Activated CD4-positive, alpha-beta T cell treated with anti-CD3 and anti-CD28 coated beads, Interleukin-2, amount 50 U/mL, for 48 hours (primary cell): ENCODE data around the gene HBM.
"Not testable (repeated sequence)": the region's sequence is repeated elsewhere in the genome, so short reads cannot be mapped to it uniquely, and the experiment has no call there.

Experiments used
- DNase-seq, 2 experiments: peaks; one replicate each; pipeline ENCODE4 v3.0.0-alpha.2; 2020

HBM gene

GRCh38 chr16:149024-149660 lies 16.6 kb upstream of the HBM start:
- DNase-seq: no peak

DNA sequence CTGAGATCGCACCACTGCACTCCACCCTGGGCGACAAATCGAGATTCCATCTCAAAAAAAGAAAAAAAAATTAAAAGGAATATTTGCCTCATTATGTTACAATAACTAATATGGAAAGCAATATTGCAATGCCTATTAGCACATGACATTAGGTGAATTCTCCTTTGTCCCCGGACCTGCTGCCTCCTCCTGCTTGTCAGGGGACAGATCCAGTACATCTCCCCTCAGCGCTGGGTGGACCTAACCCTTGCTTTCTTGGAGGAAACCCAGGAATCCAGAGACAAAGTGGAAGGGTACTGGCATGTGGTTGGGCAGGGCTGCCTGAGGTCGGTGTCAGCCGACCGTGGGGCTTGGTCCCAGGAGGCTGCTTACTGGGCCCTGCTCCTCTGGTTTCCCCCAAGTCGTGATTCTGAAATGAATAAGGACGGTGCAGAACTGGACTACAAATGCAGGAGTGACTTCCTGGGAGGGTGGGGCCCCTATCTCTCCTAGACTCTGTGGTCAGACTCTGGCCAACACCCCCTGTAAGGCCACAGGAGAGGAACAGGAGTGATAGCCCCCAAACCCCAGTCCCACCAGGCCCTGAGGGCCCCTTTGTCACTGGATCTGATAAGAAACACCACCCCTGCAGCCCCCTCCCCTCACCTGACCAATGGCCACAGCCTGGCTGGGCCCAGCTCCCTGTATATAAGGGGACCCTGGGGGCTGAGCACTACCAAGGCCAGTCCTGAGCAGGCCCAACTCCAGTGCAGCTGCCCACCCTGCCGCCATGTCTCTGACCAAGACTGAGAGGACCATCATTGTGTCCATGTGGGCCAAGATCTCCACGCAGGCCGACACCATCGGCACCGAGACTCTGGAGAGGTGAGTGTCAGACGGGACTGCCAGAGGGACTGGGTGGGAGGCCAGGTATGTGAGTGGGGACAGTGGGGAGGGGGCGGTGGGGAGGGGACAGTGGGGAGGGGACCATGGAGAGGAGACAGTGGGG lies 13.3 kb upstream of the HBM start, which contains the start of gene HBZ:
TSS of gene HBZ (plus strand) at position 504 of the 988 bp plus-strand sequence. CDS start at position 770, 266 bp downstream.
- DNase-seq: no peak

GRCh38 chr16:153129-153521 lies 12.7 kb upstream of the HBM start:
- DNase-seq: not testable (repeated sequence)

DNA sequence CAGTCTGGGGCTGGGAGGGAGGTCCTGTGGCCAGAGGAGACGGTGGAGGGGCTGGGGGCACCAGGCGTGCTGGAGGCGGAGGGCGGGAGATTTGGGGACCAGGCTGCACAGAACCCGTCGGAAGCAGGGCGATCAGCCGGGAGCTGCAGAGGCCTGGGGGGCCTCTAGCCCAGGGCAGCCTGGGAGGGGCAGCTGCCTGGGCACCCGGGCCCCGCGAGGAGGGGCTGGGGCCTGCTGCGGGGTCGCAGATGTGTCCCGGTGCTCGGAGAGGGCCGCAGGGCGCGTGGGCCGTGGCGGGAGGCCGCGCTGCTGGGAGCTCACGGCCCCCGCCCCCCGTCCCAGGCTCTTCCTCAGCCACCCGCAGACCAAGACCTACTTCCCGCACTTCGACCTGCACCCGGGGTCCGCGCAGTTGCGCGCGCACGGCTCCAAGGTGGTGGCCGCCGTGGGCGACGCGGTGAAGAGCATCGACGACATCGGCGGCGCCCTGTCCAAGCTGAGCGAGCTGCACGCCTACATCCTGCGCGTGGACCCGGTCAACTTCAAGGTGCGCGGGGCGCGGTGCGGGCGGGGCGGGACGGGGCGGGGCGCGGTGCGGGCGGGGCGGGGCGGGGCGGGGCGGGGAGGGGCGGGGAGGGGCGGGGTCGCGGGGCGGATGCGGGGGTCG lies 12.1 kb upstream of the HBM start:
- DNase-seq: not testable (repeated sequence)

DNA sequence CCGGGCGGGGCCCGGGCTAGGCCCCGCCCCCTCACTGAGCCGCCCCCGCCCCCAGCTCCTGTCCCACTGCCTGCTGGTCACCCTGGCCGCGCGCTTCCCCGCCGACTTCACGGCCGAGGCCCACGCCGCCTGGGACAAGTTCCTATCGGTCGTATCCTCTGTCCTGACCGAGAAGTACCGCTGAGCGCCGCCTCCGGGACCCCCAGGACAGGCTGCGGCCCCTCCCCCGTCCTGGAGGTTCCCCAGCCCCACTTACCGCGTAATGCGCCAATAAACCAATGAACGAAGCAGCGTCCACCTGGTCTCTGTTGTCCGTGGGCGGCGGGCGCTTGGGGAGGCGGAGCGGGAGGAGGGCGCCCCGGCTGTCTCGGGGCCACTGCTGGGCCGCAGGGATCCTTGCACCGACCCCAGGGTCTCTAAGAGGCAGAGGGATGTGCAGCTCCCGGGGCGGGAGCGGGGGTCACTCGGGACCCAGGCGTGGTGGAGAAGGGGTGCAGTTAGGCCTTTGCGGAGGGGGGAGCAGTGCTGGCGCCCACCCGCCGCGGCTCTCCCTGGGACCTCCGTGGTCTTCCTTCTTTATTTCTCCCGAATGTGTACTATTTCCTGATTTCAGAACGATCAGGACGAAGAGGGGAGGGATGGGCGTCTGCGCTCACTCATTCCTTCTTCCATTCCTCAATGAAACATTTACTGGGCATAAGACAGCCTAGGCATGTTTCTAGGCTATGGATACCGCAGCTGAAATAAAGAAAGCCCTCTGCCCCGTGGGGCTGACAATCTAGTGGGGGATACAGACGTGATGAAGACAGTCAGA lies 11.4 kb upstream of the HBM start:
- peak in 1 of 2 experiments; percentile 14 for DNase-seq

- no peak for DNase-seq
Measured at GRCh38 chr16:155031-155398, 10.8 kb upstream of the HBM start.

DNA sequence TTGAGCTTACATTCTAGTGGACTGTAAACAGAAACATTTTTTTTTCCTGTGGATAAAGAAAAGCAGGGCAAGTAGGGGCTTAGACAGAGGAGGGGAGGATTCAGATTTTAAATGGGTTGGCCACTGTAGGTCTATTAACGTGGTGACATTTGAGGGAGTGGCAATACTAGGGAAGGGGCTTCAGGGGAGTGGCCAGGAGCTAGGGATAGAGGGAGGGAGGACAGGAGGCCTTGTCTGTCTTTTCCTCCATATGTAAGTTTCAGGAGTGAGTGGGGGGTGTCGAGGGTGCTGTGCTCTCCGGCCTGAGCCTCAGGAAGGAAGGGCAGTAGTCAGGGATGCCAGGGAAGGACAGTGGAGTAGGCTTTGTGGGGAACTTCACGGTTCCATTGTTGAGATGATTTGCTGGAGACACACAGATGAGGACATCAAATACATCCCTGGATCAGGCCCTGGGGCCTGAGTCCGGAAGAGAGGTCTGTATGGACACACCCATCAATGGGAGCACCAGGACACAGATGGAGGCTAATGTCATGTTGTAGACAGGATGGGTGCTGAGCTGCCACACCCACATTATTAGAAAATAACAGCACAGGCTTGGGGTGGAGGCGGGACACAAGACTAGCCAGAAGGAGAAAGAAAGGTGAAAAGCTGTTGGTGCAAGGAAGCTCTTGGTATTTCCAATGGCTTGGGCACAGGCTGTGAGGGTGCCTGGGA lies 6.5 kb upstream of the HBM start:
- no peak for DNase-seq

DNA sequence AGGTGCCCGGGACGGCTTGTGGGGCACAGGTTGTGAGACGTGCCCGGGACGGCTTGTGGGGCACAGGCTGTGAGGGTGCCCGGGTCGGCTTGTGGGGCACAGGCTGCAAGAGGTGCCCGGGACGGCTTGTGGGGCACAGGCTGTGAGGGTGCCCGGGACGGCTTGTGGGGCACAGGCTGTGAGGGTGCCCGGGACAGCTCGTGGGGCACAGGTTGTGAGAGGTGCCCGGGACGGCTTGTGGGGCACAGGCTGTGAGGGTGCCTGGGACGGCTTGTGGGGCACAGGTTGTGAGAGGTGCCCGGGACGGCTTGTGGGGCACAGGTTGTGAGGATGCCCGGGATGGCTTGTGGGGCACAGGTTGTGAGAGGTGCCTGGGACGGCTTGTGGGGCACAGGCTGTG lies 5.5 kb upstream of the HBM start:
- DNase-seq: not testable (repeated sequence)

GRCh38 chr16:160691-161190 lies 5.0 kb upstream of the HBM start:
- no peak for DNase-seq

- no peak for DNase-seq
Measured at GRCh38 chr16:162271-162991, 3.3 kb upstream of the HBM start.

- DNase-seq: not testable (repeated sequence)
Measured at GRCh38 chr16:163139-163538, 2.6 kb upstream of the HBM start.

GRCh38 chr16:163696-164095 lies 2.1 kb upstream of the HBM start:
- not testable (repeated sequence) for DNase-seq

GRCh38 chr16:164134-164823 lies 1.5 kb upstream of the HBM start:
- DNase-seq: not testable (repeated sequence)

DNA sequence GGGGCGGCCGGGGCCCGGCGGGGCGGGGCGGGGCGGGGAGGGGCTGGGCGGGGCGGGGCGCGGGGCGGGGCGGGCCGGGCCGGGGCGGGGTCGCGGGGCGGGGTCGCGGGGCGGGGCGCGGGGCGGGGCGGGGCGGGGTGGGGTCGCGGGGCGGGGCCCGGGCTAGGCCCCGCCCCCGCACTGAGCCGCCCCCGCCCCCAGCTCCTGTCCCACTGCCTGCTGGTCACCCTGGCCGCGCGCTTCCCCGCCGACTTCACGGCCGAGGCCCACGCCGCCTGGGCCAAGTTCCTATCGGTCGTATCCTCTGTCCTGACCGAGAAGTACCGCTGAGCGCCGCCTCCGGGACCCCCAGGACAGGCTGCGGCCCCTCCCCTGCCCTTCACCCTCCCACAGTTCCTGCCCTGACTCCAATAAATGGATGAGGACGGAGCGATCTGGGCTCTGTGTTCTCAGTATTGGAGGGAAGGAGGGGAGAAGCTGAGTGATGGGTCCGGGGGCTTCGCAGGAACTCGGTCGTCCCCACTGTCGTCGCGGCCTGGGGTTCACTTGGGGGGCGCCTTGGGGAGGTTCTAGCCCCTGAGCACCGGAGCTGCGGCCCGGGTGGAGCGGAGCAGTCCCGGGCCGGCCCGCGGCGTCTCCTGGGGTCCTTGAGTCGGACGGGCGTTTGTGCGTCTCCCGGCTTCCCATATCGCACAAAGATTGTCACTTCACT lies 795 bp upstream of the HBM start:
- no peak for DNase-seq

- DNase-seq: no peak
Measured at GRCh38 chr16:166375-167121, 770 bp downstream of the HBM start.

GRCh38 chr16:167122-167690 lies 1.4 kb downstream of the HBM start:
- DNase-seq: no peak

GRCh38 chr16:168424-168823 lies 2.6 kb downstream of the HBM start:
- DNase-seq: no peak

DNA sequence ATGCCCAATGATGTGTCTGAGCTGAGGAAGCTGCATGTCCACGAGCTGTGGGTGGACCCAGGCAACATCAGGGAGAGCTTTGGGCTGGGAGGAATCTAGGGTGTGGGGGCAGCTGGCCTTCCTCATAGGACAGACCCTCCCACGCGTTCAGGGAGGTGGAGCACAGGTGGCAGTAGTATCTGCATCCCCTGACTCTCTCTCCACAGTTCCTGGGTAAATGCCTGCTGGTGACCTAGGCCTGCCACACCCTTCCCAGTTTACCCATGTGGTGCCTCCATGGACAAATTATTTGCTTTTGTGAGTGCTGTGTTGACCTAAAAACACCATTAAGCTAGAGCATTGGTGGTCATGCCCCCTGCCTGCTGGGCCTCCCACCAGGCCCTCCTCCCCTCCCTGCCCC lies 3.2 kb downstream of the HBM start:
- DNase-seq: no peak
